Measurements from ENCODE around the gene LAS1L.
"Not testable (repeated sequence)": the region's sequence is repeated elsewhere in the genome, so short reads cannot be mapped to it uniquely, and the experiment has no call there.

Gene LAS1L

GRCh38 chrX:65534450-65535292 is at the start of gene LAS1L:
Gene LAS1L (minus strand): TSS chrX:65534787. CDS start chrX:65534715, 72 bp downstream.
- DNase-seq: peak; percentile 93

GRCh38 chrX:65582450-65583082 is 48.0 kb upstream of the LAS1L start:
- DNase-seq: no peak

DNA sequence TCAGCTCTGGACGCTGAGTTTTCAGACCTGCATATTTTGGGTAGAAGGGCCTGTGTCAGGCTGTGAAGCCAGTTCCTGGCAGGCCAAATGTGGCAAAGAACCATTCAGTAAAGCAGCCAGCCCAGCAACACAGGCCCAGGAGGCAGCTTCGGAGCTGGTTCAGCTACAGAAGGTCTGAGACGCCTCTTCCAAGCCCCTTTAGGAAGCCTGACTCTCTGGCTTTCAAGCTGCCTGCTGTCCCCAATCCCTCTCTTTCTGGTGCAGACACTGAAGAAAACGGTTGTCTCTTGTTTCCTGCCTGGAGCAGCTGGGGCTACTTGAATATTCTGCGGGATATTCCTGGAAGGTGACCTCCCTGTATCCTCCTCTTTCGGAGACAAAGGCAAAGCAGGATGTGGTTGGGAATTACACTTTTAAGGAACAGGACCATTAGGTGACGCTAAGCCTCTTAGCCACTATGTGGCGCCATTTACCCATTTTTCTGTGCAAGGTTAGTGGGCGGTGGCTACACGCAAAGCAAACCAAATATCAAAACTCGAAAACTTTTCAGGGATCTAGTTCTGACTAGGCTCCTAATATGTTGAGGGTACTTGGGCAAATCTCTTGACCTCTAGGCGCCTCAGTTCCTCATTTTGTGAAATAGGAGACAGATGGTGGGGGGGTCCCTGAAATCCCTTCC is 47.2 kb upstream of the LAS1L start:
- DNase-seq: peak; percentile 23

GRCh38 chrX:65578346-65578745 is 43.8 kb upstream of the LAS1L start:
- no peak for DNase-seq

DNA sequence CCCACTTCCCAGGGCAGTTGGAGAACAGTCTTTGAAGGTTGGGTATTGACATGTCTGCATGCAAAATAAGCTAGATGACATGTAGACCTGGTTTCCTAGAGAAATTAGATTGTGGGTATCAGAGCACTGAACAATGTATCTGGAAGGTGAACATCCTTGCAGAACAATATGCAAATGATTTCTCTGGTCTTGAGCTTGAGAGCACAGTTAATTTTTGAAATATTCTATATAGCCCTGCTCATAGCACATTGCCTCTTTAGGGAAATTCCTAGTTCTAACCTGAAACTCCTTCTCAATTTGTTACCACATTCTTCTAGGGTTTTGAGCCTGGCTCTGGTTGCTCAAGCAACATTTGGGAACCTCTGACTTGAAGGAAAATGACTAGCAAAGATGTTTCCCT is 41.6 kb upstream of the LAS1L start:
- no peak for DNase-seq

- no peak for DNase-seq
Observed at GRCh38 chrX:65575022-65575421, 40.4 kb upstream of the LAS1L start.

DNA sequence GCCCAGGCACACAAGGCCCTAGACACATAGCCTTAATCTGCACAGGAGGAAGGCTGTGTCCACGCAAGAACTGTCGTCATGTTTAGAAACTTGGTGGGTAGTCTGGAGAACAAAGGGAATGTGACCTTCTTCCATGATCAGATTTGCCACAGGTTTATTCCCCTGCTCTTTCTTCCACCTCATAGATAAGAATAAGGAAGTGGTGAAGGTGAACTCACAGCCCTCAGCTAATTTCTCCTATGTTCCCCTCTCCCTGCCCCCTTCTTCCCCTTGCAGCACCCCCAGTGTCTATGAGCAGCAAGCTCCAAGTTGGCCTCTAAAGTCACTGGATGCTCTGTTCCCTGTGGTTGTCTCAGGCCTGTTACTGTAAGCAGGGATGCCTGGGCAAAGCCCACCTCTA is 39.8 kb upstream of the LAS1L start:
- no peak for DNase-seq

- DNase-seq: no peak
Observed at GRCh38 chrX:65572971-65573370, 38.4 kb upstream of the LAS1L start.

DNA sequence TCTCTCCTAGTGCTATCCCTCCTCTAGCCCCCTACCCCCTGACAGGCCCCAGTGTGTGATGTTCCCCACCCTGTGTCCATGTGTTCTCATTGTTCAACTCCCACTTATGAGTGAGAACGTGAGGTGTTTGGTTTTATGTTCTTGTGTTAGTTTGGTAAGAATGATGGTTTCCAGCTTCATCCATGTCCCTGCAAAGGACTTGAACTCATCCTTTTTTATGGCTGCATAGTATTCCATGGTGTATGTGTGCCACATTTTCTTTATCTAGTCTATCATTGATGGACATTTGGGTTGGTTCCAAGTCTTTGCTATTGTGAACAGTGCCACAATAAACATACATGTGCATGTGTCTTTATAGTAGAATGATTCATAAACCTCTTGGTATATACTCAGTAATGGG is 28.3 kb upstream of the LAS1L start:
- DNase-seq: not testable (repeated sequence)

DNA sequence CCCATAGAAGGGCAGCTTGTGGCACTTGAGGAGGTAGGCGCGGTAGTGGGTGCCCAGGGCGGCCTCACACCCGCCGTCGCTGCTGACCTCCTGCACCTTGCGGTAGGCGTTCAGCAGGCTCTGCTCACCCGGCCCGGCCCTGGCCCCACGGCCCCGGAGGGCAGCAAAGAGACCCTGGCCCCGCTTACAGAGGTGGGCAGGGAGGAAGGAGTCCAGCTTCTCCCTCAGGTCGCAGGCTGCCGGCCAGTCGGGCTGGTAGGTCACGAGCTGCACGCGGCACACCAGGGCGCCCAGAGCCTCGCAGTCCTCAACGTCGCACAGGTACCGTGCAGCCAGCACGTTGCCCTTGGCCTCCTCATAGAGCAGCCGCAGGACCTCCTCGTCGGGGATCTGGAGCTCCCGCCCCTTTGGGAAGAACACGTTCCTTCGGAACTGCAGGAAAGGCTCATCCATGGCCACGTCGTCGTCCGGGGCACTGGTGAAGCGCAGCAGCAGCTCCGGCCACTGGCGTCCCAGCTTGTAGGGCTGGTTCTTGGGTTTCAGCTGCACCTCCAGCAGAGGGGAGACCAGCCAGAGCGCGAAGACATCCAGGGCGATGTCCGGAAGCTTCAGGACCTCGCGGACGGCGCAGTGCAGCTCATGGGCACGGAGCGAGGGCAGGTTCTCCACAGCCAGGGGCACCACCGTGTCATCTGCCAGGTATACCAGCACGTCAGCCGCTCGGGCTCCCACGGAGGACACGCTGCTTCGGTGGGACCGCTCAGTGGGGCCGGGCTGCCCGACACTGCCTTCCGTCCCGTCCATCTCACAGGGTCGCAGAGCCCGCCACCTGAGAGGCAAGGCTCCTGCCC is 17.1 kb upstream of the LAS1L start:
- DNase-seq: no peak

DNA sequence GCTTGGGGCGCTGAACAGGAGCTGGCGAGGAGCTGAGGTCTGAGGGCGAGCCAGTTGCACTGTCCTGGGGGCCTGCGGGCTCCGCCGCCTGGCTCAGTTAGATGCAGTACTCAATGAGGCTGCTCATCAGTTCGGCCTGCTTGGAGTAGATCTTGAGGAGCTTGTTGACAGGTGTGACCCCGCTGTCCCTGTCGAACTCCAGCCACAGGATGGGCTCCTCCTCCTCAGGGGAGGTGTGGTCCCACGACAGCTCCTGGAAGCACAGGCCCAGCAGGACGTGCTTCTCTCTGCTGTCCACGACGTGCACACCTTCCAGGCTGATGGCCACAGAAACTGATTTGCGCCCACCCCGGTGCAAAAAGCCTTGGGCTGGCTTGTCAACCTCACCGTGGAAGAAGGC is 16.5 kb upstream of the LAS1L start:
- DNase-seq: no peak

DNA sequence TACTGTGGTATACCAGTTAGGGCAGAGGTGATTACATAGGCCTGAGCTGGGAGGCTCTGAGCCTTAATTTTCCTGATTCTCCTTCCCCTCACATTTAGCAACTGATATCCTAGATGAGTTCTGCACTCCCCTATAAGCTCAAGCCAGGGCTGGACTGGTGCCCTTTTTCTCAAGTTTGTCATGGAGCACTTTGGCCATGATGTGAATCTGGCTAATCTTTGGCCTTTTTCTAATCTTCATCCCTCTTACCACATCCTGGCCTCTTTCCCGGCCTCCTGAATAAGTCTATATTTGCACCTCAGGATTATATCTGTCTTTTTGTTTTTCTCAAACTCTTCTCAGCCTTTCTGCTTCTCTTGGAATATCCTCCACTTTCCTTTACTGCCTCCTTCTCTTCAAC is 10.9 kb upstream of the LAS1L start:
- DNase-seq: no peak

DNA sequence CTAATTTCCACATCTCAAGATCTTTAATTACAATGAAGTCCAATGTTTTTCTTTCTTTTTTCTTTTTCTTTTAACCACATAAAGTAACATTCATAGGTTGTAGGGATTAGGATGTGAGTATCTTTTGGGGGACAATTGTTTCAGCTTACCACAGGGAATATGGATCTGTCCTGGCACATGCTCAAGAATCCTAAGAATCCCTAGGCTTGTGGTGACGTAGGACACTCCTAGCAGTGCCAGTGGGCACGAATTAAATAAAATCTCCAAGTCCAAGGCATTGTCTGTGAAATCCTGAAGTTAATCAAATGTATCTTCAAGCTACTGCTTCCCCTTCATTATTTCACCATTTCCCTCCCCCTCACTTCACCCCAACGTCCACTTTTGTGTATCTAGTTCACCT is 2.6 kb upstream of the LAS1L start:
- DNase-seq: no peak

DNA sequence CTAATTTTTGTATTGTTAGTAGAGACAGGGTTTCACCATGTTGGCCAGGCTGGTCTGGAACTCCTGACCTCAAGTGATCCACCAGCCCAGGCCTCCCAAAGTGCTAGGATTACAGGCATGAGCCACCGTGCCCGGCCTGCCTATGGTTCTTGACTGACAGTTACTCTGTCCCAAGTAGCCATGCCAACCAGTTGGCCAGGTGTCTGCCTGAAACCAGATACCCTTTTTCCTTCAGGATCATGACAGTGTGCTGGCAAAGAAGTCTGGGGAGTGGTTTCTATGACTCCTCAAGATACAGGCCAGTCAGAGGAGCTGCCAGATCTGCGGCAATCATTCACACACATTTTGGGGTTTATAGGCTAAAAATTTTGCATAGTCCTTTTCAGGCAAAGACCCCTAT is 1.7 kb upstream of the LAS1L start:
- DNase-seq: no peak

DNA sequence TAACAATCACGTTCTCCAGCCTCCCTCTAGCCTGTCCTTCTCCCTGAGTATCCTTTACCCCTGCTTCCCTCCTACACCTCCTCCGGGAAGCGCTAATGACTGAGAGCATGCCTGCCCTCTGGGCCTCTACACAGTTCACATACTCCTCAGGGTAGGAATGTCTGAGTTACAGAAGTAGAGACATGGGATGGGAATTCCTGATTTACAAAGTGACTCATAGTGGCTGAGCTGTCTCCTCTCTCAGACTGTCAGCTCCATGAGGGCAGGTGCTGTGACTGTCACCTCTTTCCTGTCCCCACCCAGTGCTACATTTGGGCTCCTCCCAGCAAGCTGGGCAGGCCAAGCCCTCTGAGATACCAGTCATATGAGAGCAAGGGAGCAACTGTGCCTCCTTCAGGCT is 2.6 kb downstream of the LAS1L start:
- no peak for DNase-seq

GRCh38 chrX:65528705-65529340 is 5.8 kb downstream of the LAS1L start:
- DNase-seq: no peak

GRCh38 chrX:65528293-65528692 is 6.3 kb downstream of the LAS1L start:
- DNase-seq: no peak

- no peak for DNase-seq
Observed at GRCh38 chrX:65524139-65524538, 10.4 kb downstream of the LAS1L start.

DNA sequence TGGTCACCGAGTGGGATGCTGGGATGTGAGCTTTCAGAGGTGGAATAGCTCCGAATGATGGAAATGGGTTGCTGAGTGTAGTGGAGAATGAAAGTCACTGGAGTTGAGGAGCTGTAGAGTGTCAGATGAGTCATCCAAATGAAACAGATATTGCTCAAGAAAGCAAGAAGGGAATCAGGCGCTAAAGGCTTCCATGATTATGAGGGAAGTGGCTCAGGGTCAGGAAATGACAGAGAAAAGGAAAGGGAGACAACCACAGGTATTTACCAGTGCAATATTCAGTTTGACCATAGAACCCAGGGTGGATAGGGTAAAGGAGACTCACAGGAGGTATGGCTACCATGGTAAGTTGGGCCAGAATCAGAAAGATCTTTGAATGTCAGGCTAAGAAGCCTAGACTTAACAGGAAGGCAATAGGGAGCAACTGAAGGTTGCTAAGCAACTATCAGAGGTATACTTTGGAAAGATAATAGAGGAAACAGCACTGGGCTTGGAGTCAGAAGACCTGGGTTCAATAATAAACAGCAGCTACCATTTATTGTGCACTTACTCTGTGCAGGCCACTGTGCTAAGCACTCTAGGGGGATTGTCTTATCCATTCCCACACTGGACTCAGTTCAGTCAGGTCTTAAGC is 11.7 kb downstream of the LAS1L start:
- no peak for DNase-seq

DNA sequence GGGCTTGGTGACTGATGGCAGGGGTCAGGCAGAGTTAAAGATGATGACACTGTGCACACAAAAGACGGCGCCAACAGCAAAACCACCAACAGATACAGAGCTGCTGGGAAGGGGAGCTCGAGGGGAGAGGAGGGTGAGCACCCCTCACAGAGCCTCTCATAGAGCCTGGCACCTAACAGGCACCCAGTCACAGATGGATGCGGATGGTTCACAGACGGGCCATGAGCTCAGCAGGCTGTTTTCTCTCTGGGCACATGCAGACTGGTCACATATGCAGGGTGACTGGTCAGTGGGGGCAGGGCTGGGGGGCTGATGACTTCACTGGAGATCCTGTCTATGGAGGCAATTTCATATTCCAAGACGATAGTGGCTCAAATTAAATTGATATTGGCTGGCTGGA is 15.1 kb downstream of the LAS1L start:
- not testable (repeated sequence) for DNase-seq

GRCh38 chrX:65518980-65519379 is 15.6 kb downstream of the LAS1L start:
- not testable (repeated sequence) for DNase-seq

GRCh38 chrX:65517923-65518322 is 16.7 kb downstream of the LAS1L start:
- DNase-seq: no peak

All from NCI-H146 (cell line).